ENCODE measurements around the gene MACROD1.
"Not testable (repeated sequence)": the region's sequence is repeated elsewhere in the genome, so short reads cannot be mapped to it uniquely, and the experiment has no call there.

The MACROD1 gene

GRCh38 chr11:64185175-64185692 is 19.3 kb upstream of the MACROD1 start:
- peak; percentile 33 for DNase-seq

- DNase-seq: no peak
These were observed 18.0 kb upstream of the MACROD1 start for GRCh38 chr11:64183890-64184289.

- DNase-seq: no peak
These were observed 15.8 kb upstream of the MACROD1 start for GRCh38 chr11:64181506-64182411.

GRCh38 chr11:64180891-64181290 is 15.0 kb upstream of the MACROD1 start:
- no peak for DNase-seq

- no peak for DNase-seq
These were observed 13.2 kb upstream of the MACROD1 start for GRCh38 chr11:64178951-64179639.

GRCh38 chr11:64178203-64178602 is 12.3 kb upstream of the MACROD1 start:
- no peak for DNase-seq

- DNase-seq: no peak
These were observed 10.8 kb upstream of the MACROD1 start for GRCh38 chr11:64176751-64177150.

- DNase-seq: no peak
These were observed 7.9 kb upstream of the MACROD1 start for GRCh38 chr11:64173616-64174355.

- no peak for DNase-seq
These were observed 4.5 kb upstream of the MACROD1 start for GRCh38 chr11:64170419-64170818.

GRCh38 chr11:64165481-64165841 is 452 bp downstream of the MACROD1 start:
- DNase-seq: no peak

GRCh38 chr11:64164392-64165312 is 1.3 kb downstream of the MACROD1 start:
- DNase-seq: no peak

GRCh38 chr11:64163951-64164350 is 2.0 kb downstream of the MACROD1 start:
- no peak for DNase-seq

- not testable (repeated sequence) for DNase-seq
These were observed 3.1 kb downstream of the MACROD1 start for GRCh38 chr11:64162769-64163168.

GRCh38 chr11:64161037-64161436 is 4.9 kb downstream of the MACROD1 start:
- no peak for DNase-seq

GRCh38 chr11:64157631-64158394 is 8.1 kb downstream of the MACROD1 start:
- DNase-seq: no peak

GRCh38 chr11:64156235-64157011 is 9.5 kb downstream of the MACROD1 start:
- DNase-seq: no peak

GRCh38 chr11:64153812-64154211 is 12.1 kb downstream of the MACROD1 start:
- no peak for DNase-seq

GRCh38 chr11:64152841-64153691 is 12.8 kb downstream of the MACROD1 start:
- peak; percentile 70 for DNase-seq

- DNase-seq: no peak
These were observed 14.6 kb downstream of the MACROD1 start for GRCh38 chr11:64151337-64151736.

All from T-helper 9 cell (primary cell).